Natural killer cell treated with Interleukin-12 subunit alpha and Interleukin-12 subunit beta and Interleukin-15 and Interleukin-18, amount 100 ng/mL, for 72 hours (primary cell): ENCODE data around the gene GUF1. TPM values are rescaled to one million over a fixed set of nuclear protein-coding genes. Genes with fewer than 3 reads are reported as not detected.

Source experiments
- ATAC-seq, 2 donors: fragments of 150-1000 bp; cut with Tn5 transposase in 1 of 2; sonication (Bioruptor Pico), chemical (Tn5 transposase) in 1 of 2; 2 replicates each; pipeline ENCODE4 v1.10.0; 2021
- DNase-seq: peaks from one replicate; pipeline ENCODE4 v3.0.0; 2022; ENCODE audit warnings: low spot score
- H3K27ac Mint-ChIP-seq, 2 donors: 1 replicate in 1 of 2; 2 replicates in 1 of 2; pipeline ENCODE4 v1.8.0; 2022; ENCODE audit warnings: mixed read lengths in 2 of 2, mild to moderate bottlenecking in 1 of 2, moderate library complexity in 1 of 2
- H3K27me3 Mint-ChIP-seq, 2 donors: 1 replicate in 1 of 2; 2 replicates in 1 of 2; pipeline ENCODE4 v1.8.0; 2022; ENCODE audit warnings: mixed read lengths in 2 of 2
- H3K36me3 Mint-ChIP-seq: one replicate; pipeline ENCODE4 v1.8.0; 2022; ENCODE audit warnings: mixed read lengths
- H3K4me1 Mint-ChIP-seq, 2 donors: 1 replicate in 1 of 2; 2 replicates in 1 of 2; pipeline ENCODE4 v1.8.0; 2022; ENCODE audit warnings: low read depth in 2 of 2, mixed read lengths in 2 of 2, mild to moderate bottlenecking in 1 of 2
- H3K4me3 Mint-ChIP-seq: one replicate; pipeline ENCODE4 v1.8.0; 2022; ENCODE audit warnings: mixed read lengths
- H3K9me3 Mint-ChIP-seq: 2 replicates; pipeline ENCODE4 v1.8.0; 2022; ENCODE audit warnings: mixed read lengths
- total RNA-seq, 2 donors: library from RNA; stranded (reverse); gene quantifications; one replicate each; pipeline ENCODE4 v1.2.3, GENCODE V29; 2022

The GUF1 gene
- total RNA-seq, 2 donors from 2014 or later = 19.0 to 22.6 TPM

- Mint-ChIP-seq H3K4me1 (no peaks in the 10 kb centered on the region), H3K4me3 (no peak overlapping the region), H3K36me3 (no peaks in the 10 kb centered on the region), H3K27ac (no peak overlapping the region), H3K9me3 (no peaks in the 10 kb centered on the region), H3K27me3 (peaks cover 20 to 31% of the 10 kb centered on the region in 2 donors)
- ATAC-seq = no peak
- no peak for DNase-seq
Observed at GRCh38 chr4:44668526-44668925, 9.7 kb upstream of the GUF1 start.

- Mint-ChIP-seq H3K27ac (no peak overlapping the region), H3K4me3 (no peak overlapping the region), H3K27me3 (peaks cover 25 to 41% of the 10 kb centered on the region in 2 donors), H3K9me3 (no peaks in the 10 kb centered on the region), H3K36me3 (no peaks in the 10 kb centered on the region), H3K4me1 (no peaks in the 10 kb centered on the region)
- no peak for DNase-seq
- ATAC-seq = no peak
Observed at GRCh38 chr4:44670506-44671199, 7.6 kb upstream of the GUF1 start.

GRCh38 chr4:44671636-44672035, 6.6 kb upstream of the GUF1 start:
- Mint-ChIP-seq H3K4me3 (no peak overlapping the region), H3K9me3 (no peaks in the 10 kb centered on the region), H3K27ac (no peak overlapping the region), H3K36me3 (no peaks in the 10 kb centered on the region), H3K27me3 (peaks cover 25 to 41% of the 10 kb centered on the region in 2 donors), H3K4me1 (no peaks in the 10 kb centered on the region)
- DNase-seq = no peak
- no peak for ATAC-seq

- no peak for DNase-seq
- H3K27ac Mint-ChIP-seq = no peak overlapping the region
- H3K27me3 Mint-ChIP-seq = peaks cover 20 to 34% of the 10 kb centered on the region in 2 donors
- no peak overlapping the region for H3K4me3 Mint-ChIP-seq
- H3K9me3 Mint-ChIP-seq = no peaks in the 10 kb centered on the region
- no peaks in the 10 kb centered on the region for H3K36me3 Mint-ChIP-seq
- ATAC-seq = no peak
- peaks cover 7 to 15% of the 10 kb centered on the region in 2 donors for H3K4me1 Mint-ChIP-seq
Observed at GRCh38 chr4:44674471-44674870, 3.7 kb upstream of the GUF1 start.

- DNase-seq (no peak), ATAC-seq (no peak)
- no peaks in the 10 kb centered on the region for H3K9me3 Mint-ChIP-seq
- H3K36me3 Mint-ChIP-seq = no peaks in the 10 kb centered on the region
- no peak overlapping the region for H3K4me3 Mint-ChIP-seq
- peaks cover 17 to 27% of the 10 kb centered on the region in 2 donors for H3K27me3 Mint-ChIP-seq
- H3K4me1 Mint-ChIP-seq = peaks cover 7 to 15% of the 10 kb centered on the region in 2 donors
- no peak overlapping the region for H3K27ac Mint-ChIP-seq
Observed at GRCh38 chr4:44675366-44675765, 2.9 kb upstream of the GUF1 start.

GRCh38 chr4:44679060-44679459, 840 bp downstream of the GUF1 start:
- H3K36me3 Mint-ChIP-seq = peaks cover 2% of the 10 kb centered on the region
- DNase-seq = no peak
- peak overlapping the region; percentile 95 to 96 for H3K27ac Mint-ChIP-seq
- H3K27me3 Mint-ChIP-seq = peaks cover 2 to 4% of the 10 kb centered on the region in 2 donors
- peak in 1 of 2 donors; percentile 10 for ATAC-seq
- H3K4me3 Mint-ChIP-seq = peak overlapping the region; percentile 93
- peaks cover 11 to 27% of the 10 kb centered on the region in 2 donors for H3K4me1 Mint-ChIP-seq
- H3K9me3 Mint-ChIP-seq = no peaks in the 10 kb centered on the region

GRCh38 chr4:44684648-44685047, 6.4 kb downstream of the GUF1 start:
- Mint-ChIP-seq H3K27ac (no peak overlapping the region), H3K4me3 (no peak overlapping the region), H3K9me3 (no peaks in the 10 kb centered on the region), H3K27me3 (no peaks in the 10 kb centered on the region), H3K36me3 (peaks cover 22% of the 10 kb centered on the region), H3K4me1 (peaks cover 9 to 18% of the 10 kb centered on the region in 2 donors)
- DNase-seq (no peak), ATAC-seq (no peak)

- Mint-ChIP-seq H3K9me3 (no peaks in the 10 kb centered on the region), H3K27ac (peak overlapping the region in 1 of 2 donors; percentile 27)
- ATAC-seq = no peak
Observed at GRCh38 chr4:44700427-44700826, 22.2 kb downstream of the GUF1 start.

GRCh38 chr4:44701037-44701436, 22.8 kb downstream of the GUF1 start:
- no peak for ATAC-seq
- Mint-ChIP-seq H3K27me3 (no peaks in the 10 kb centered on the region), H3K4me3 (no peak overlapping the region), H3K27ac (no peak overlapping the region), H3K36me3 (peaks cover 20% of the 10 kb centered on the region), H3K9me3 (no peaks in the 10 kb centered on the region), H3K4me1 (peaks cover 0 to 2% of the 10 kb centered on the region in 2 donors)
- no peak for DNase-seq

More at GRCh38 chr4:44700427-44700826, 22.2 kb downstream of the GUF1 start:
- no peak overlapping the region for H3K4me3 Mint-ChIP-seq
- peaks cover 20% of the 10 kb centered on the region for H3K36me3 Mint-ChIP-seq
- peaks cover 0 to 2% of the 10 kb centered on the region in 2 donors for H3K4me1 Mint-ChIP-seq
- no peaks in the 10 kb centered on the region for H3K27me3 Mint-ChIP-seq
- DNase-seq = no peak

- H3K9me3 Mint-ChIP-seq = no peaks in the 10 kb centered on the region
- no peaks in the 10 kb centered on the region for H3K27me3 Mint-ChIP-seq
- DNase-seq = no peak
- H3K36me3 Mint-ChIP-seq = peaks cover 9% of the 10 kb centered on the region
- peaks cover 0 to 2% of the 10 kb centered on the region in 2 donors for H3K4me1 Mint-ChIP-seq
- no peak overlapping the region for H3K27ac Mint-ChIP-seq
- ATAC-seq = no peak
- no peak overlapping the region for H3K4me3 Mint-ChIP-seq
Observed at GRCh38 chr4:44704673-44705072, 26.5 kb downstream of the GUF1 start.

- H3K4me3 Mint-ChIP-seq = no peak overlapping the region
- no peaks in the 10 kb centered on the region for H3K27me3 Mint-ChIP-seq
- H3K27ac Mint-ChIP-seq = no peak overlapping the region
- peaks cover 9% of the 10 kb centered on the region for H3K36me3 Mint-ChIP-seq
- no peaks in the 10 kb centered on the region for H3K9me3 Mint-ChIP-seq
- no peaks in the 10 kb centered on the region for H3K4me1 Mint-ChIP-seq
- ATAC-seq (no peak), DNase-seq (no peak)
Observed at GRCh38 chr4:44713125-44713524, 34.9 kb downstream of the GUF1 start.

- DNase-seq (no peak), ATAC-seq (no peak)
- Mint-ChIP-seq H3K4me1 (peaks cover 6 to 16% of the 10 kb centered on the region in 2 donors), H3K27me3 (no peaks in the 10 kb centered on the region), H3K36me3 (peaks cover 6% of the 10 kb centered on the region), H3K9me3 (no peaks in the 10 kb centered on the region), H3K4me3 (no peak overlapping the region), H3K27ac (no peak overlapping the region)
Observed at GRCh38 chr4:44716597-44716996, 38.4 kb downstream of the GUF1 start.

GRCh38 chr4:44720371-44720770, 42.2 kb downstream of the GUF1 start:
- no peaks in the 10 kb centered on the region for H3K27me3 Mint-ChIP-seq
- H3K27ac Mint-ChIP-seq = no peak overlapping the region
- no peaks in the 10 kb centered on the region for H3K9me3 Mint-ChIP-seq
- no peaks in the 10 kb centered on the region for H3K36me3 Mint-ChIP-seq
- peaks cover 13 to 30% of the 10 kb centered on the region in 2 donors for H3K4me1 Mint-ChIP-seq
- ATAC-seq = no peak
- no peak overlapping the region for H3K4me3 Mint-ChIP-seq
- no peak for DNase-seq

- ATAC-seq = no peak
- DNase-seq = no peak
- H3K4me3 Mint-ChIP-seq = no peak overlapping the region
- H3K27me3 Mint-ChIP-seq = no peaks in the 10 kb centered on the region
- no peak overlapping the region for H3K27ac Mint-ChIP-seq
- peaks cover 26 to 42% of the 10 kb centered on the region in 2 donors for H3K4me1 Mint-ChIP-seq
- H3K36me3 Mint-ChIP-seq = no peaks in the 10 kb centered on the region
- H3K9me3 Mint-ChIP-seq = no peaks in the 10 kb centered on the region
Observed at GRCh38 chr4:44722001-44722400, 43.8 kb downstream of the GUF1 start.

- peaks cover 26 to 40% of the 10 kb centered on the region in 2 donors for H3K4me1 Mint-ChIP-seq
Observed at GRCh38 chr4:44725166-44725565, 46.9 kb downstream of the GUF1 start.

More at GRCh38 chr4:44725166-44725565, 46.9 kb downstream of the GUF1 start:
- DNase-seq (no peak), ATAC-seq (no peak)
- Mint-ChIP-seq H3K4me3 (peak overlapping the region; percentile 95), H3K36me3 (no peaks in the 10 kb centered on the region), H3K27me3 (peaks cover 0 to 1% of the 10 kb centered on the region in 2 donors), H3K27ac (peak overlapping the region; percentile 68 to 76), H3K9me3 (no peaks in the 10 kb centered on the region)
